H1 (cell line): ENCODE data around the gene VIT. TPM values are rescaled to one million over a fixed set of nuclear protein-coding genes. Genes with fewer than 3 reads are reported as not detected.

Source experiments
- CTCF ChIA-PET: fragments of 300-600 bp; sonication (Branson Sonifier 250); formaldehyde crosslinking; loops from one replicate; lab custom pipeline; 2021; ENCODE audit not compliant: partially characterized antibody; lab: Charles Lee
- POLR2A ChIA-PET: fragments of 300-600 bp; sonication (Branson Sonifier 250); formaldehyde crosslinking; loops from one replicate; lab custom pipeline; 2021; ENCODE audit warnings: inconsistent platforms; ENCODE audit not compliant: partially characterized antibody; lab: Charles Lee
- DNase-seq, 2 experiments: peaks; one replicate each; pipeline versions ENCODE4 v3.0.0 to v3.0.0-alpha.2; 2010 to 2022; ENCODE audit warnings: low spot score in 2 of 2, low read depth in 1 of 2, mixed read lengths in 1 of 2
- FAIRE-seq: peaks from 2 replicates; lab custom pipeline; 2011; peaks lifted over from hg19 to GRCh38; lab: Jason Lieb, UNC
- H2AFZ ChIP-seq: 2 replicates; pipeline ENCODE4 v1.8.1; 2012; ENCODE audit warnings: low read length, inconsistent platforms
- H2AK5ac ChIP-seq: 2 replicates; pipeline ENCODE4 v1.6.1; 2013; ENCODE audit warnings: low read depth, low read length
- H2BK120ac ChIP-seq: replicated peaks from 2 replicates; pipeline ENCODE3; 2013; ENCODE audit warnings: low read depth, low read length, inconsistent platforms
- H2BK12ac ChIP-seq: 2 replicates; pipeline ENCODE4 v1.6.1; 2013; ENCODE audit warnings: low read depth, low read length
- H2BK15ac ChIP-seq: 2 replicates; pipeline ENCODE4 v1.6.1; 2013; ENCODE audit warnings: low read length
- H2BK20ac ChIP-seq: 2 replicates; pipeline ENCODE4 v1.6.1; 2013; ENCODE audit warnings: low read length
- H2BK5ac ChIP-seq: 2 replicates; pipeline ENCODE4 v1.6.1; 2013; ENCODE audit warnings: low read depth, low read length
- H3K14ac ChIP-seq: 2 replicates; pipeline ENCODE4 v1.6.1; 2013; ENCODE audit warnings: inconsistent platforms; ENCODE audit not compliant: insufficient read length
- H3K18ac ChIP-seq: 2 replicates; pipeline ENCODE4 v1.6.1; 2013; ENCODE audit warnings: low read length; ENCODE audit errors: extremely low read depth
- H3K23ac ChIP-seq: 2 replicates; pipeline ENCODE4 v1.6.1; 2013; ENCODE audit warnings: inconsistent platforms; ENCODE audit not compliant: insufficient read length
- H3K23me2 ChIP-seq: 2 replicates; pipeline ENCODE4 v1.6.1; 2013; ENCODE audit warnings: low read depth, low read length
- H3K27ac ChIP-seq: 2 replicates; pipeline ENCODE4 v1.6.1; 2011; ENCODE audit warnings: low read depth, low read length, inconsistent platforms
- H3K27me3 ChIP-seq, 4 experiments: replicated peaks in 1 of 4; 1 replicate in 1 of 4; 2 replicates in 3 of 4; pipeline versions ENCODE4 v1.6.1 to v1.8.1; 2011 to 2013; ENCODE audit warnings: low read length in 3 of 4, mild to moderate bottlenecking in 3 of 4, inconsistent platforms in 2 of 4, mixed read lengths in 2 of 4, moderate library complexity in 1 of 4; ENCODE audit not compliant: control insufficient read depth in 3 of 4, insufficient read depth in 3 of 4; ENCODE audit errors: extremely low read depth in 1 of 4
- H3K36me3 ChIP-seq, 4 experiments: 2 replicates each; pipeline versions ENCODE4 v1.6.1 to v1.8.1; 2011 to 2013; ENCODE audit warnings: mild to moderate bottlenecking in 4 of 4, low read length in 3 of 4, moderate library complexity in 2 of 4, control low read depth in 1 of 4, inconsistent platforms in 1 of 4; ENCODE audit not compliant: insufficient read depth in 4 of 4, control insufficient read depth in 2 of 4
- H3K4ac ChIP-seq: replicated peaks from 2 replicates; pipeline ENCODE3; 2013; ENCODE audit warnings: low read length, low read depth, mixed read lengths, inconsistent platforms; ENCODE audit not compliant: insufficient read length
- H3K4me1 ChIP-seq, 4 experiments: replicated peaks in 1 of 4; 1 replicate in 1 of 4; 2 replicates in 3 of 4; pipeline versions ENCODE4 v1.6.1 to v1.8.1; 2011 to 2013; ENCODE audit warnings: low read length in 3 of 4, inconsistent platforms in 2 of 4, mixed read lengths in 1 of 4; ENCODE audit not compliant: insufficient read depth in 4 of 4, control insufficient read depth in 3 of 4
- H3K4me2 ChIP-seq, 2 experiments: 2 replicates each; pipeline versions ENCODE4 v1.6.1 to v1.8.1; 2011 to 2013; ENCODE audit warnings: low read depth in 2 of 2, low read length in 2 of 2, control low read depth in 1 of 2, inconsistent platforms in 1 of 2, mild to moderate bottlenecking in 1 of 2; ENCODE audit not compliant: insufficient read depth in 1 of 2
- H3K4me3 ChIP-seq, 4 experiments: fragments of 200-600, 300-600 bp in 1 of 4; sonication (generic), shearing (Covaris generic), sonication (Bioruptor Twin) in 1 of 4; 2 replicates each; pipeline versions ENCODE4 v1.5.1 to v1.8.1; 2011 to 2016; ENCODE audit warnings: low read length in 4 of 4, low read depth in 3 of 4, control low read depth in 2 of 4, inconsistent platforms in 2 of 4, mild to moderate bottlenecking in 2 of 4, mixed read lengths in 1 of 4, moderate library complexity in 1 of 4; ENCODE audit not compliant: insufficient read depth in 2 of 4; ENCODE audit errors: extremely low read depth in 1 of 4
- H3K56ac ChIP-seq: replicated peaks from 2 replicates; pipeline ENCODE3; 2013; ENCODE audit warnings: low read depth, mild to moderate bottlenecking, mixed read lengths, low read length, inconsistent platforms; ENCODE audit not compliant: insufficient read length
- H3K79me1 ChIP-seq: 2 replicates; pipeline ENCODE4 v1.6.1; 2013; ENCODE audit warnings: low read depth, low read length, control low read depth
- H3K79me2 ChIP-seq, 2 experiments: 2 replicates each; pipeline versions ENCODE4 v1.6.1 to v1.8.1; 2012 to 2013; ENCODE audit warnings: low read length in 2 of 2, mild to moderate bottlenecking in 2 of 2, inconsistent platforms in 1 of 2; ENCODE audit not compliant: insufficient read depth in 2 of 2, control insufficient read depth in 1 of 2
- H3K9ac ChIP-seq, 4 experiments: replicated peaks in 1 of 4; 1 replicate in 1 of 4; 2 replicates in 3 of 4; pipeline versions ENCODE4 v1.6.1 to v1.8.1; 2011 to 2013; ENCODE audit warnings: low read depth in 3 of 4, low read length in 3 of 4, control low read depth in 2 of 4, mild to moderate bottlenecking in 2 of 4, moderate library complexity in 2 of 4, inconsistent platforms in 1 of 4; ENCODE audit errors: extremely low read depth in 1 of 4
- H3K9me3 ChIP-seq, 2 experiments: 2 replicates each; pipeline versions ENCODE4 v1.6.1 to v1.8.1; 2012 to 2013; ENCODE audit warnings: mild to moderate bottlenecking in 2 of 2, moderate library complexity in 2 of 2, control low read depth in 1 of 2, inconsistent platforms in 1 of 2, low read depth in 1 of 2, low read length in 1 of 2, mixed read lengths in 1 of 2; ENCODE audit not compliant: insufficient read depth in 2 of 2
- H4K20me1 ChIP-seq, 2 experiments: replicated peaks in 1 of 2; 2 replicates each; pipeline versions ENCODE3 to v1.8.1; 2011 to 2013; ENCODE audit warnings: inconsistent platforms in 2 of 2, low read length in 2 of 2, mild to moderate bottlenecking in 1 of 2; ENCODE audit not compliant: insufficient read depth in 2 of 2, control insufficient read depth in 1 of 2
- H4K5ac ChIP-seq: 2 replicates; pipeline ENCODE4 v1.6.1; 2013; ENCODE audit warnings: low read length, low read depth, mixed read lengths, inconsistent platforms; ENCODE audit not compliant: insufficient read length
- H4K8ac ChIP-seq: 2 replicates; pipeline ENCODE4 v1.8.0; 2013; ENCODE audit warnings: mild to moderate bottlenecking, moderate library complexity, low read length, inconsistent platforms; ENCODE audit not compliant: insufficient read depth; ENCODE audit errors: extremely low read depth
- H4K91ac ChIP-seq: replicated peaks from 2 replicates; pipeline ENCODE3; 2013; ENCODE audit warnings: low read length, mixed read lengths, inconsistent platforms; ENCODE audit not compliant: insufficient read length
- BCL11A ChIP-seq, 2 experiments: IDR thresholded peaks; one replicate each; pipeline ENCODE4 v1.6.1; 2011; ENCODE audit warnings: low read depth in 2 of 2, low read length in 2 of 2, mild to moderate bottlenecking in 2 of 2
- CTBP2 ChIP-seq: IDR thresholded peaks from 2 replicates; pipeline ENCODE4 v1.7.0; 2011; ENCODE audit warnings: borderline replicate concordance, mild to moderate bottlenecking, moderate library complexity, mixed read lengths, low read length; ENCODE audit not compliant: insufficient read depth, insufficient read length
- EZH2 ChIP-seq: fragments of 200-600 bp; sonication (generic); IDR thresholded peaks from 2 replicates; pipeline ENCODE4 v1.7.1; 2012; ENCODE audit warnings: low read depth, mild to moderate bottlenecking, moderate library complexity, low read length, inconsistent platforms; ENCODE audit not compliant: severe bottlenecking
- HDAC6 ChIP-seq: IDR thresholded peaks from one replicate; pipeline ENCODE4 v1.7.1; 2012; ENCODE audit warnings: low read depth, mild to moderate bottlenecking, inconsistent platforms, low read length, moderate library complexity
- JUND ChIP-seq: IDR thresholded peaks from 2 replicates; pipeline ENCODE4 v1.6.1; 2011; ENCODE audit warnings: mild to moderate bottlenecking, improper control_type of control experiment, low read length
- KDM4A ChIP-seq: IDR thresholded peaks from one replicate; pipeline ENCODE4 v1.7.1; 2012; ENCODE audit warnings: low read depth, mild to moderate bottlenecking, moderate library complexity, low read length, inconsistent platforms; ENCODE audit not compliant: severe bottlenecking
- KDM5A ChIP-seq: fragments of 200-600 bp; IDR thresholded peaks from 2 replicates; pipeline ENCODE4 v1.7.1; 2012; ENCODE audit warnings: mild to moderate bottlenecking, low read length, inconsistent platforms, mixed read lengths
- SP2 ChIP-seq: IDR thresholded peaks from 2 replicates; pipeline ENCODE4 v1.6.1; 2012; ENCODE audit warnings: mild to moderate bottlenecking, low read length, inconsistent platforms
- TAF7 ChIP-seq: optimal IDR thresholded peaks from 2 replicates; pipeline ENCODE3; 2011; ENCODE audit warnings: low read depth, mild to moderate bottlenecking, inconsistent platforms, low read length, moderate library complexity, borderline replicate concordance
- TBP ChIP-seq: IDR thresholded peaks from 2 replicates; pipeline ENCODE4 v1.6.1; 2011; ENCODE audit warnings: low read depth, low read length, improper control_type of control experiment
- TCF12 ChIP-seq: IDR thresholded peaks from 2 replicates; pipeline ENCODE4 v1.6.1; 2011; ENCODE audit warnings: low read depth, mild to moderate bottlenecking, low read length
- WGBS, 2 experiments: shearing (Covaris generic) in 1 of 2; methylation state at CpG; one replicate each; pipeline versions ENCODE4 v1.1.6 to v1.1.7; 2013 to 2015; ENCODE audit warnings: low lambda C conversion rate in 2 of 2, mixed read lengths in 2 of 2, inconsistent platforms in 1 of 2, low coverage in 1 of 2, missing lambda C conversion rate in 1 of 2; ENCODE audit not compliant: insufficient replicate concordance in 2 of 2, insufficient coverage in 1 of 2, insufficient read length in 1 of 2; ENCODE audit errors: extremely low coverage in 1 of 2, missing lambda C conversion rate in 1 of 2; 5-methylcytosine and 5-hydroxymethylcytosine counted together
- polyA plus RNA-seq, 7 experiments: library from polyadenylated mRNA; depleted of rRNA in 3 of 7; stranded (reverse) in 5 of 7; unstranded in 2 of 7; fragments of >200 nt in 5 of 7; fragments of 200-250 nt in 2 of 7; gene quantifications; 1 replicate in 5 of 7; 2 replicates in 1 of 7; 4 replicates in 1 of 7; pipeline versions ENCODE4 v1.2.1 to v1.2.3, GENCODE V29; 2011 to 2013; ENCODE audit warnings: missing spikeins in 2 of 7, mixed read lengths in 2 of 7
- total RNA-seq: library from RNA; stranded (reverse); fragmentation: NEBNext Ultra II Directional; extraction: Animal tissue kit (Norgen Biotek cat#: 25700); gene quantifications from 2 replicates; pipeline ENCODE4 v1.2.1, GENCODE V29; 2021
- TF ChIP-seq, protein P1 (sequence below): IDR thresholded peaks from 2 replicates; pipeline ENCODE4 v1.6.1; 2011; ENCODE audit warnings: low read length, improper control_type of control experiment

The VIT gene
- total and polyA plus RNA-seq, 2 of the 8 experiments (the other 6 are each of a cell fraction or from before 2014, with no cell fraction given), result 0.03 TPM; not detected in 1

DNA sequence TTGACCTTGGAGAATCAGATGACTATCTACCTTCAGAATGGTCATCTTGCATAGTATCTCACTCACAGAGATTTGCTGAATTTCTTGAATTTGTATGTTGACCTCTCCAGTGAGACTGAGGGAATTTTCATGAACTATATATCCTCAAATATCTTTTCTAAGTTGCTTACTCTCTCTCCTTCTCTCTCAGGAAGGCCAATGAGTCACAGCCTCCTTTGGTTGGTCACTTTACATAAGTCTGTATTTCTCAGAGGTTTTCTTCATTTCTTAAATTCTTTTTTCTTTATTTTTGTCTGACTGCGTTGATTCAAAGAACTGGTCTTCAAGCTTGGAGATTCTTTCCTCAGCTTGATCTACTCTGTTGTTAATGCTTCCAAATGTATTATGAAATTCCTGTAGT, 51.7 kb downstream of the VIT start:
- no peak overlapping the region for H2BK20ac ChIP-seq
- H4K8ac ChIP-seq, result no peak overlapping the region
- H3K27ac ChIP-seq, result no peak overlapping the region
- no peak overlapping the region for H3K18ac ChIP-seq
- no peaks in the 10 kb centered on the region for H3K79me2 ChIP-seq
- no peaks in the 10 kb centered on the region for H3K36me3 ChIP-seq
- H3K9ac ChIP-seq, result no peak overlapping the region
- H3K4me1 ChIP-seq, result peaks cover 0 to 3% (median 2%) of the 10 kb centered on the region in 4 experiments; a peak in 2 of 7 replicates
- no peak overlapping the region for H2AK5ac ChIP-seq
- no peaks in the 10 kb centered on the region for H3K9me3 ChIP-seq
- H3K27me3 ChIP-seq, result no peaks in the 10 kb centered on the region
- H3K56ac ChIP-seq, result no peak overlapping the region
- no peak overlapping the region for H2BK12ac ChIP-seq
- POLR2A ChIA-PET, result interaction anchor here (1.8 kb wide), 1 partner anchor 11 kb away, joined by 4 read pairs; no protein-coding TSS in a partner anchor
- H4K5ac ChIP-seq, result no peak overlapping the region
- H2AFZ ChIP-seq, result no peak overlapping the region
- no peak for DNase-seq
- no peak for FAIRE-seq
- H3K4me2 ChIP-seq, result no peak overlapping the region
- H3K79me1 ChIP-seq, result no peaks in the 10 kb centered on the region
- CTCF ChIA-PET, result interaction anchor here (0.8 to 1.7 kb wide), 2 partner anchors 9 to 22 kb away, joined by 3 to 5 read pairs; no protein-coding TSS in a partner anchor
- H3K23ac ChIP-seq, result no peak overlapping the region
- H2BK5ac ChIP-seq, result no peak overlapping the region
- 94% methylated on average over 1 of the region's 1 CpG; no CpG with 5 or more reads in 1 of the 2 experiments for WGBS, 2 experiments
- no peaks in the 10 kb centered on the region for H3K23me2 ChIP-seq
- H2BK15ac ChIP-seq, result no peak overlapping the region
- H2BK120ac ChIP-seq, result no peak overlapping the region
- no peak overlapping the region for H4K91ac ChIP-seq
- no peak overlapping the region for H3K4me3 ChIP-seq
- H3K14ac ChIP-seq, result no peak overlapping the region
- no peaks in the 10 kb centered on the region for H4K20me1 ChIP-seq
- no peak overlapping the region for H3K4ac ChIP-seq
- TF ChIP-seq KDM5A (no peak), EZH2 (no peak), BCL11A (IDR thresholded peaks at IDR 0.05; ENCODE audit: low read depth in 2 of 2, low read length in 2 of 2) (no peak), HDAC6 (no peak), TAF7 (no peak), CTBP2 (no peak), SP2 (no peak), JUND (no peak), TBP (no peak), KDM4A (no peak), TCF12 (no peak)
- TF ChIP-seq, protein P1, sequence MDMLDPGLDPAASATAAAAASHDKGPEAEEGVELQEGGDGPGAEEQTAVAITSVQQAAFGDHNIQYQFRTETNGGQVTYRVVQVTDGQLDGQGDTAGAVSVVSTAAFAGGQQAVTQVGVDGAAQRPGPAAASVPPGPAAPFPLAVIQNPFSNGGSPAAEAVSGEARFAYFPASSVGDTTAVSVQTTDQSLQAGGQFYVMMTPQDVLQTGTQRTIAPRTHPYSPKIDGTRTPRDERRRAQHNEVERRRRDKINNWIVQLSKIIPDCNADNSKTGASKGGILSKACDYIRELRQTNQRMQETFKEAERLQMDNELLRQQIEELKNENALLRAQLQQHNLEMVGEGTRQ, result no peak
